Ishikawa (cell line): ENCODE data around the gene MEPCE.

Experiments
- CEBPB ChIP-seq: IDR thresholded peaks from 2 replicates; pipeline ENCODE4 v1.6.1; 2012
- CREB1 ChIP-seq: IDR thresholded peaks from 2 replicates; pipeline ENCODE4 v1.6.1; 2012; ENCODE audit warnings: low read depth
- EP300 ChIP-seq: IDR thresholded peaks from 2 replicates; pipeline ENCODE4 v1.6.1; 2012; ENCODE audit warnings: borderline replicate concordance
- FOXM1 ChIP-seq: IDR thresholded peaks from 2 replicates; pipeline ENCODE4 v1.6.1; 2012; ENCODE audit warnings: low read depth, borderline replicate concordance
- RAD21 ChIP-seq: IDR thresholded peaks from 2 replicates; pipeline ENCODE4 v1.6.1; 2012; ENCODE audit warnings: low read depth
- REST ChIP-seq: IDR thresholded peaks from 2 replicates; pipeline ENCODE4 v1.6.1; 2012; ENCODE audit warnings: low read depth, mild to moderate bottlenecking
- TAF1 ChIP-seq: IDR thresholded peaks from 2 replicates; pipeline ENCODE4 v1.6.1; 2012; ENCODE audit warnings: low read depth, mild to moderate bottlenecking
- TCF12 ChIP-seq: IDR thresholded peaks from 2 replicates; pipeline ENCODE4 v1.6.1; 2012; ENCODE audit warnings: low read depth
- TEAD4 ChIP-seq: IDR thresholded peaks from 2 replicates; pipeline ENCODE4 v1.6.1; 2012
- USF1 ChIP-seq: IDR thresholded peaks from 2 replicates; pipeline ENCODE4 v1.6.1; 2012
- YY1 ChIP-seq: IDR thresholded peaks from 2 replicates; pipeline ENCODE4 v1.6.1; 2012; ENCODE audit warnings: low read depth

- TF ChIP-seq FOXM1 (no peak), YY1 (no peak), REST (no peak), TEAD4 (no peak), RAD21 (no peak), CREB1 (no peak), EP300 (no peak), TAF1 (no peak), TCF12 (no peak), CEBPB (no peak), USF1 (no peak)
Measured at GRCh38 chr7:100443096-100443840, 13.6 kb downstream of the MEPCE start.
